Stimulated activated memory B cell treated with anti-CD40 and anti-IgM and Interleukin-4, amounts not matched to agents 10 μg/mL and 1 μg/mL and 100 μg/mL, for 72 hours (primary cell): ENCODE data around the gene MLLT3.
A peak's percentile ranks its signal among the peaks of the same experiment; 100 is the strongest.
"Not testable (repeated sequence)": the region's sequence is repeated elsewhere in the genome, so short reads cannot be mapped to it uniquely, and the experiment has no call there.

Source experiments
- ATAC-seq: fragments of 150-1000 bp; cut with Tn5 transposase; 2 replicates; pipeline ENCODE4 v1.10.0; 2021
- H3K27ac Mint-ChIP-seq: one replicate; pipeline ENCODE4 v1.8.0; 2022; ENCODE audit warnings: mild to moderate bottlenecking, mixed read lengths
- H3K27me3 Mint-ChIP-seq: one replicate; pipeline ENCODE4 v1.8.0; 2022; ENCODE audit warnings: mixed read lengths
- H3K36me3 Mint-ChIP-seq: one replicate; pipeline ENCODE4 v1.8.0; 2022; ENCODE audit warnings: mixed read lengths
- H3K4me1 Mint-ChIP-seq: one replicate; pipeline ENCODE4 v1.8.0; 2022; ENCODE audit warnings: mixed read lengths
- H3K4me3 Mint-ChIP-seq: one replicate; pipeline ENCODE4 v1.8.0; 2022; ENCODE audit warnings: mild to moderate bottlenecking, moderate library complexity, mixed read lengths
- H3K9me3 Mint-ChIP-seq: one replicate; pipeline ENCODE4 v1.8.0; 2022; ENCODE audit warnings: mixed read lengths

MLLT3 gene

GRCh38 chr9:20593537-20593936, 28.8 kb downstream of the MLLT3 start:
- H3K27ac Mint-ChIP-seq, result no peak overlapping the region
- H3K27me3 Mint-ChIP-seq, result no peaks in the 10 kb centered on the region
- H3K9me3 Mint-ChIP-seq, result no peaks in the 10 kb centered on the region
- no peak overlapping the region for H3K4me3 Mint-ChIP-seq
- peaks cover 6% of the 10 kb centered on the region for H3K4me1 Mint-ChIP-seq
- no peak for ATAC-seq
- no peaks in the 10 kb centered on the region for H3K36me3 Mint-ChIP-seq

GRCh38 chr9:20593105-20593504, 29.2 kb downstream of the MLLT3 start:
- H3K4me1 Mint-ChIP-seq, result peaks cover 3% of the 10 kb centered on the region
- no peak overlapping the region for H3K27ac Mint-ChIP-seq
- no peak overlapping the region for H3K4me3 Mint-ChIP-seq
- no peaks in the 10 kb centered on the region for H3K36me3 Mint-ChIP-seq
- no peak for ATAC-seq
- H3K9me3 Mint-ChIP-seq, result no peaks in the 10 kb centered on the region
- no peaks in the 10 kb centered on the region for H3K27me3 Mint-ChIP-seq

GRCh38 chr9:20592673-20593072, 29.6 kb downstream of the MLLT3 start:
- Mint-ChIP-seq H3K4me1 (no peaks in the 10 kb centered on the region), H3K9me3 (no peaks in the 10 kb centered on the region), H3K36me3 (no peaks in the 10 kb centered on the region), H3K27me3 (no peaks in the 10 kb centered on the region), H3K27ac (no peak overlapping the region), H3K4me3 (no peak overlapping the region)
- ATAC-seq, result no peak

GRCh38 chr9:20591223-20591622, 31.1 kb downstream of the MLLT3 start:
- no peak for ATAC-seq
- Mint-ChIP-seq H3K4me1 (no peaks in the 10 kb centered on the region), H3K4me3 (no peak overlapping the region), H3K36me3 (no peaks in the 10 kb centered on the region), H3K27me3 (no peaks in the 10 kb centered on the region), H3K9me3 (no peaks in the 10 kb centered on the region), H3K27ac (no peak overlapping the region)

- Mint-ChIP-seq H3K36me3 (no peaks in the 10 kb centered on the region), H3K27me3 (no peaks in the 10 kb centered on the region), H3K4me3 (no peak overlapping the region), H3K27ac (no peak overlapping the region), H3K4me1 (peaks cover 9% of the 10 kb centered on the region), H3K9me3 (peaks cover 4% of the 10 kb centered on the region)
- ATAC-seq, result no peak
Observed at GRCh38 chr9:20584968-20585643, 37.2 kb downstream of the MLLT3 start.

- H3K36me3 Mint-ChIP-seq, ATAC-seq, H3K27me3 Mint-ChIP-seq, H3K9me3 Mint-ChIP-seq, H3K4me3 Mint-ChIP-seq, H3K4me1 Mint-ChIP-seq, H3K27ac Mint-ChIP-seq: not testable (repeated sequence)
Observed at GRCh38 chr9:20583088-20583487, 39.2 kb downstream of the MLLT3 start.

GRCh38 chr9:20582150-20582549, 40.1 kb downstream of the MLLT3 start:
- Mint-ChIP-seq H3K9me3 (peaks cover 4% of the 10 kb centered on the region), H3K4me3 (no peak overlapping the region)

GRCh38 chr9:20580673-20581072, 41.6 kb downstream of the MLLT3 start:
- Mint-ChIP-seq H3K27me3 (no peaks in the 10 kb centered on the region), H3K4me1 (peaks cover 9% of the 10 kb centered on the region), H3K9me3 (peaks cover 6% of the 10 kb centered on the region), H3K4me3 (no peak overlapping the region), H3K27ac (no peak overlapping the region), H3K36me3 (no peaks in the 10 kb centered on the region)
- no peak for ATAC-seq

More at GRCh38 chr9:20582150-20582549, 40.1 kb downstream of the MLLT3 start:
- H3K27me3 Mint-ChIP-seq, result no peaks in the 10 kb centered on the region
- H3K4me1 Mint-ChIP-seq, result peaks cover 9% of the 10 kb centered on the region
- no peak overlapping the region for H3K27ac Mint-ChIP-seq
- no peak for ATAC-seq
- H3K36me3 Mint-ChIP-seq, result no peaks in the 10 kb centered on the region

GRCh38 chr9:20579524-20580314, 42.6 kb downstream of the MLLT3 start:
- Mint-ChIP-seq H3K36me3 (no peaks in the 10 kb centered on the region), H3K27me3 (no peaks in the 10 kb centered on the region), H3K4me3 (no peak overlapping the region), H3K4me1 (peaks cover 9% of the 10 kb centered on the region), H3K9me3 (peaks cover 10% of the 10 kb centered on the region), H3K27ac (no peak overlapping the region)
- no peak for ATAC-seq

GRCh38 chr9:20573023-20573422, 49.3 kb downstream of the MLLT3 start:
- H3K27ac Mint-ChIP-seq, result no peak overlapping the region
- no peaks in the 10 kb centered on the region for H3K4me1 Mint-ChIP-seq
- H3K9me3 Mint-ChIP-seq, result peaks cover 7% of the 10 kb centered on the region
- H3K4me3 Mint-ChIP-seq, result no peak overlapping the region
- no peaks in the 10 kb centered on the region for H3K27me3 Mint-ChIP-seq
- ATAC-seq, result no peak
- H3K36me3 Mint-ChIP-seq, result no peaks in the 10 kb centered on the region

- no peak overlapping the region for H3K27ac Mint-ChIP-seq
- no peaks in the 10 kb centered on the region for H3K4me1 Mint-ChIP-seq
- ATAC-seq, result no peak
- H3K9me3 Mint-ChIP-seq, result peaks cover 4% of the 10 kb centered on the region
- H3K4me3 Mint-ChIP-seq, result no peak overlapping the region
- H3K36me3 Mint-ChIP-seq, result no peaks in the 10 kb centered on the region
- H3K27me3 Mint-ChIP-seq, result no peaks in the 10 kb centered on the region
Observed at GRCh38 chr9:20570756-20571155, 51.5 kb downstream of the MLLT3 start.

GRCh38 chr9:20570087-20570486, 52.2 kb downstream of the MLLT3 start:
- Mint-ChIP-seq H3K36me3 (no peaks in the 10 kb centered on the region), H3K27ac (no peak overlapping the region), H3K27me3 (no peaks in the 10 kb centered on the region), H3K4me1 (no peaks in the 10 kb centered on the region), H3K4me3 (no peak overlapping the region), H3K9me3 (peaks cover 3% of the 10 kb centered on the region)
- ATAC-seq, result no peak

GRCh38 chr9:20569525-20569924, 52.8 kb downstream of the MLLT3 start:
- Mint-ChIP-seq H3K27me3 (no peaks in the 10 kb centered on the region), H3K4me1 (no peaks in the 10 kb centered on the region), H3K27ac (no peak overlapping the region), H3K36me3 (no peaks in the 10 kb centered on the region), H3K9me3 (no peaks in the 10 kb centered on the region), H3K4me3 (no peak overlapping the region)
- no peak for ATAC-seq

- H3K4me3 Mint-ChIP-seq, result no peak overlapping the region
- ATAC-seq, result no peak
- H3K9me3 Mint-ChIP-seq, result no peaks in the 10 kb centered on the region
- H3K27ac Mint-ChIP-seq, result no peak overlapping the region
- no peaks in the 10 kb centered on the region for H3K4me1 Mint-ChIP-seq
- H3K36me3 Mint-ChIP-seq, result no peaks in the 10 kb centered on the region
- H3K27me3 Mint-ChIP-seq, result no peaks in the 10 kb centered on the region
Observed at GRCh38 chr9:20568400-20568799, 53.9 kb downstream of the MLLT3 start.

GRCh38 chr9:20566401-20566800, 55.9 kb downstream of the MLLT3 start:
- H3K27me3 Mint-ChIP-seq, result no peaks in the 10 kb centered on the region

GRCh38 chr9:20564650-20565049, 57.6 kb downstream of the MLLT3 start:
- peak; percentile 53 for ATAC-seq
- H3K4me3 Mint-ChIP-seq, result no peak overlapping the region
- no peak overlapping the region for H3K27ac Mint-ChIP-seq
- H3K36me3 Mint-ChIP-seq, result no peaks in the 10 kb centered on the region
- no peaks in the 10 kb centered on the region for H3K9me3 Mint-ChIP-seq
- H3K4me1 Mint-ChIP-seq, result peaks cover 4% of the 10 kb centered on the region
- no peaks in the 10 kb centered on the region for H3K27me3 Mint-ChIP-seq

More at GRCh38 chr9:20566401-20566800, 55.9 kb downstream of the MLLT3 start:
- Mint-ChIP-seq H3K27ac (no peak overlapping the region), H3K4me1 (peaks cover 4% of the 10 kb centered on the region), H3K4me3 (no peak overlapping the region), H3K9me3 (no peaks in the 10 kb centered on the region), H3K36me3 (no peaks in the 10 kb centered on the region)
- ATAC-seq, result no peak
